Astrocyte (in vitro differentiated cells and primary cell): ENCODE results near the gene WDR19. TPM values are rescaled to one million over a fixed set of nuclear protein-coding genes. Genes with fewer than 3 reads are reported as not detected.

Source experiments
- DNase-seq: peaks from one replicate; pipeline ENCODE4 v3.0.0-alpha.2; 2010; ENCODE audit warnings: low read depth
- FAIRE-seq: peaks from 2 replicates; lab custom pipeline; 2011; peaks lifted over from hg19 to GRCh38; lab: Jason Lieb, UNC
- H2AFZ ChIP-seq: 2 replicates; pipeline ENCODE4 v1.6.0; 2012; ENCODE audit warnings: low read depth, low read length, inconsistent platforms
- H3K27ac ChIP-seq: 2 replicates; pipeline ENCODE4 v1.5.1; 2011; ENCODE audit warnings: low read depth, low read length, inconsistent platforms
- H3K27me3 ChIP-seq: 2 replicates; pipeline ENCODE4 v1.6.0; 2011; ENCODE audit warnings: low read length, inconsistent platforms; ENCODE audit not compliant: insufficient read depth
- H3K36me3 ChIP-seq: 2 replicates; pipeline ENCODE4 v1.5.1; 2011; ENCODE audit warnings: low read length, inconsistent platforms; ENCODE audit not compliant: insufficient read depth
- H3K4me1 ChIP-seq: 2 replicates; pipeline ENCODE4 v1.5.1; 2011; ENCODE audit warnings: low read length, inconsistent platforms; ENCODE audit not compliant: insufficient read depth
- H3K4me2 ChIP-seq: 2 replicates; pipeline ENCODE4 v1.6.0; 2012; ENCODE audit warnings: low read length, inconsistent platforms
- H3K4me3 ChIP-seq: 2 replicates; pipeline ENCODE4 v1.5.1; 2011; ENCODE audit warnings: low read depth, mild to moderate bottlenecking, low read length, inconsistent platforms; ENCODE audit not compliant: insufficient read depth
- H3K79me2 ChIP-seq: 2 replicates; pipeline ENCODE4 v1.6.0; 2012; ENCODE audit warnings: mild to moderate bottlenecking, low read length, inconsistent platforms; ENCODE audit not compliant: insufficient read depth
- H3K9ac ChIP-seq: 2 replicates; pipeline ENCODE4 v1.6.0; 2012; ENCODE audit warnings: mild to moderate bottlenecking, low read length, inconsistent platforms
- H3K9me3 ChIP-seq: 2 replicates; pipeline ENCODE4 v1.5.1; 2012; ENCODE audit warnings: low read depth, mild to moderate bottlenecking, low read length, inconsistent platforms; ENCODE audit not compliant: insufficient read depth
- H4K20me1 ChIP-seq: 2 replicates; pipeline ENCODE4 v1.6.0; 2012; ENCODE audit warnings: low read length, inconsistent platforms; ENCODE audit not compliant: insufficient read depth
- H3K27ac Mint-ChIP-seq: one replicate; pipeline ENCODE4 v1.8.0; 2021; ENCODE audit warnings: mild to moderate bottlenecking, mixed read lengths; ENCODE audit not compliant: unreplicated experiment
- H3K27me3 Mint-ChIP-seq: one replicate; pipeline ENCODE4 v1.8.0; 2021; ENCODE audit warnings: low read depth, mixed read lengths; ENCODE audit not compliant: unreplicated experiment
- H3K36me3 Mint-ChIP-seq: one replicate; pipeline ENCODE4 v1.8.0; 2021; ENCODE audit warnings: low read depth, mixed read lengths; ENCODE audit not compliant: unreplicated experiment
- H3K4me1 Mint-ChIP-seq: one replicate; pipeline ENCODE4 v1.8.0; 2021; ENCODE audit warnings: low read depth, mixed read lengths; ENCODE audit not compliant: unreplicated experiment
- H3K4me3 Mint-ChIP-seq: one replicate; pipeline ENCODE4 v1.8.0; 2021; ENCODE audit warnings: mild to moderate bottlenecking, moderate library complexity, mixed read lengths; ENCODE audit not compliant: unreplicated experiment
- H3K9me3 Mint-ChIP-seq: one replicate; pipeline ENCODE4 v1.8.0; 2021; ENCODE audit warnings: mild to moderate bottlenecking, mixed read lengths; ENCODE audit not compliant: unreplicated experiment
- EZH2 ChIP-seq: IDR thresholded peaks from 2 replicates; pipeline ENCODE4 v1.6.1; 2012; ENCODE audit warnings: mild to moderate bottlenecking, low read length, inconsistent platforms; ENCODE audit not compliant: insufficient read depth
- total RNA-seq: library from RNA; stranded (reverse); gene quantifications from 2 replicates; pipeline ENCODE4 v1.2.1, GENCODE V29; 2021
- TF ChIP-seq, protein P1 (sequence below): IDR thresholded peaks from 2 replicates; pipeline ENCODE4 v1.5.1; 2011; ENCODE audit warnings: low read depth, mild to moderate bottlenecking, inconsistent platforms, low read length, moderate library complexity; ENCODE audit not compliant: insufficient read depth

WDR19 gene
- total RNA-seq, 1 donor from 2014 or later, result 18.0 TPM

GRCh38 chr4:39324446-39324845 is 142.1 kb downstream of the WDR19 start:
- Mint-ChIP-seq H3K4me1 (peaks cover 11% of the 10 kb centered on the region), H3K36me3 (peaks cover 10% of the 10 kb centered on the region), H3K27me3 (no peaks in the 10 kb centered on the region), H3K27ac (no peak overlapping the region), H3K4me3 (no peak overlapping the region), H3K9me3 (peaks cover 1% of the 10 kb centered on the region)
- DNase-seq (no peak), FAIRE-seq (no peak)
- TF ChIP-seq, protein P1, sequence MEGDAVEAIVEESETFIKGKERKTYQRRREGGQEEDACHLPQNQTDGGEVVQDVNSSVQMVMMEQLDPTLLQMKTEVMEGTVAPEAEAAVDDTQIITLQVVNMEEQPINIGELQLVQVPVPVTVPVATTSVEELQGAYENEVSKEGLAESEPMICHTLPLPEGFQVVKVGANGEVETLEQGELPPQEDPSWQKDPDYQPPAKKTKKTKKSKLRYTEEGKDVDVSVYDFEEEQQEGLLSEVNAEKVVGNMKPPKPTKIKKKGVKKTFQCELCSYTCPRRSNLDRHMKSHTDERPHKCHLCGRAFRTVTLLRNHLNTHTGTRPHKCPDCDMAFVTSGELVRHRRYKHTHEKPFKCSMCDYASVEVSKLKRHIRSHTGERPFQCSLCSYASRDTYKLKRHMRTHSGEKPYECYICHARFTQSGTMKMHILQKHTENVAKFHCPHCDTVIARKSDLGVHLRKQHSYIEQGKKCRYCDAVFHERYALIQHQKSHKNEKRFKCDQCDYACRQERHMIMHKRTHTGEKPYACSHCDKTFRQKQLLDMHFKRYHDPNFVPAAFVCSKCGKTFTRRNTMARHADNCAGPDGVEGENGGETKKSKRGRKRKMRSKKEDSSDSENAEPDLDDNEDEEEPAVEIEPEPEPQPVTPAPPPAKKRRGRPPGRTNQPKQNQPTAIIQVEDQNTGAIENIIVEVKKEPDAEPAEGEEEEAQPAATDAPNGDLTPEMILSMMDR, result no peak
- TF ChIP-seq EZH2, result no peak
- H4K20me1 ChIP-seq, result no peaks in the 10 kb centered on the region
- H3K4me2 ChIP-seq, result no peak overlapping the region
- H3K4me1 ChIP-seq, result peaks cover 16% of the 10 kb centered on the region
- H2AFZ ChIP-seq, result no peak overlapping the region
- no peak overlapping the region for H3K4me3 ChIP-seq
- H3K36me3 ChIP-seq, result peaks cover 10% of the 10 kb centered on the region
- peaks cover 9% of the 10 kb centered on the region for H3K79me2 ChIP-seq
- H3K9ac ChIP-seq, result no peak overlapping the region
- H3K27ac ChIP-seq, result no peak overlapping the region
- no peaks in the 10 kb centered on the region for H3K27me3 ChIP-seq
- no peaks in the 10 kb centered on the region for H3K9me3 ChIP-seq

- Histone ChIP-seq H3K4me1 (peaks cover 10% of the 10 kb centered on the region), H3K27ac (no peak overlapping the region), H3K27me3 (no peaks in the 10 kb centered on the region), H4K20me1 (no peaks in the 10 kb centered on the region), H3K9ac (no peak overlapping the region), H2AFZ (no peak overlapping the region), H3K4me2 (no peak overlapping the region), H3K36me3 (peaks cover 10% of the 10 kb centered on the region), H3K4me3 (no peak overlapping the region), H3K79me2 (peaks cover 15% of the 10 kb centered on the region), H3K9me3 (no peaks in the 10 kb centered on the region)
- H3K4me3 Mint-ChIP-seq, result no peak overlapping the region
- H3K36me3 Mint-ChIP-seq, result peaks cover 10% of the 10 kb centered on the region
- TF ChIP-seq, protein P1, result no peak
- TF ChIP-seq EZH2, result no peak
- DNase-seq, result no peak
- H3K27ac Mint-ChIP-seq, result no peak overlapping the region
- no peaks in the 10 kb centered on the region for H3K27me3 Mint-ChIP-seq
- FAIRE-seq, result no peak
- H3K9me3 Mint-ChIP-seq, result peaks cover 1% of the 10 kb centered on the region
- peaks cover 6% of the 10 kb centered on the region for H3K4me1 Mint-ChIP-seq
Measured at GRCh38 chr4:39324897-39325613, 142.7 kb downstream of the WDR19 start.

DNA sequence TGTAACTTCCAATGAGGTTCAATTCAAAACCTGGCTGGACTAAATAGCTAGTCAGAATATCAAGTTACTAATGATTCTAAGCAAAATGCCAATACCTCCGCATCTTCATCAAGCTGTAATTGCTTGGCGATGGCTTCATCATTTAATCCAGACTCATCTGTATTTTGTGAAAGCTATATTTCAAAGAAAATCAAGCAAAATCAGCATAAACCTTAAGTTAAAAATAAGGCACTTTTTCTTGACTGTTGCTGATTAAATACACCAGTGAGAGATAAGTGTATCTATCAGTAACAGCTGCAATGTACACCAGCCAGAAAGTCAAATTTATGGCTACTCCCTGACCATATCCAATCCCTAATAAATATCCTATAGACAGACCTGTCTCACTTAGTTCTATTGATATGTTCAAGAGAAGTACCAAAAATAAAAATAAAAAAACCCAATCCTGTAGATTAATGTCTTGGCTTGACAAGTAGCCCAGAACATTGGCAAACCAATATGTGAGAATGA is 144.2 kb downstream of the WDR19 start:
- Mint-ChIP-seq H3K4me1 (peaks cover 10% of the 10 kb centered on the region), H3K4me3 (no peak overlapping the region), H3K27ac (no peak overlapping the region), H3K36me3 (peaks cover 10% of the 10 kb centered on the region), H3K9me3 (peaks cover 1% of the 10 kb centered on the region), H3K27me3 (no peaks in the 10 kb centered on the region)
- Histone ChIP-seq H2AFZ (no peak overlapping the region), H3K9ac (no peak overlapping the region), H4K20me1 (peaks cover 3% of the 10 kb centered on the region), H3K4me3 (no peak overlapping the region), H3K27ac (no peak overlapping the region), H3K36me3 (peaks cover 10% of the 10 kb centered on the region), H3K79me2 (peaks cover 30% of the 10 kb centered on the region), H3K4me1 (no peaks in the 10 kb centered on the region), H3K9me3 (no peaks in the 10 kb centered on the region), H3K27me3 (no peaks in the 10 kb centered on the region), H3K4me2 (no peak overlapping the region)
- no peak for TF ChIP-seq EZH2
- TF ChIP-seq, protein P1, result no peak
- FAIRE-seq (no peak), DNase-seq (no peak)
